ENCODE measurements around the gene IFT43.

The IFT43 gene

DNA sequence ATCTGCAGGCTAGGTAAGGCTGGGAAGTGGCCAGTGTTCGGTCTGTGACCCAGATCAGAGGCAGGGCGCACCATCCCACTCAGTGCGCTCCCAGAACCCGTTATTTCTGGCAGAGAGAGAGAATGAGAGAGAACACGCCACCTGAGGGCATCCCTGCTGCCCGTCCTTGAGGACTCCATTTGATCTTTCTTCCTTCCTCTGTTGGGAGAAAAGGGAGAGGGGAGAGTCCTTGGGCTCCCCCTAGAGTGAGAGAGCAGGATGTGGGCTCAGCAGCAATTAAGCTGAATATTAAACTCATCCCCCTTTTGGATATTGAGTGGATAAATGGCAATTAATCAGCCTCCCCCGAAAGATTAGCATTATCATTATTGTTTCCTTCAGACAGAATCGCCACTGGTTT is 70.6 kb downstream of the IFT43 start:
- no peak overlapping the region for H3K4me3 ChIP-seq (ENCODE audit: low read length)
- TF ChIP-seq ZNF274 (IDR thresholded peaks at IDR 0.05; ENCODE audit: low read depth, low read length): no peak

DNA sequence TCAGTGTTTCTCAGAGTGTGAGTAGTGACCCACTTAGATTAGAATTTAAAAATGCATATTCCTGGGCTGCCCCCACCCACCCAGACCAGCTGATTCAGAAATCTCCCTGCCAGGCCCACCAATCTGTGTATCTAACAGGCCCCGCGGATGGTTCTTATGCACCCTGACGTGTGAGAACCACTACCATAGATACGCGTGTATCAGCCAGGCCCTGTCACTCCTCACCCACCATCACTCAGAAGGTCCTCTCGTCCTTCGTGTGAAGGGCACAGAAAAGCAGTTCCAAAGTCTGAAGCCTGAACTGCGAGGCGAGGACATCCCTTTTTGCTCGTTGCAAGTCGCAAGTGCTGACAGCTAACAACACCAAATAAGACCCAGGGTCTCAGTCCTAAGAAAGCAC is 72.4 kb downstream of the IFT43 start:
- no peak for TF ChIP-seq ZNF274 (IDR thresholded peaks at IDR 0.05; ENCODE audit: low read depth, low read length)
- H3K4me3 ChIP-seq (ENCODE audit: low read length): no peak overlapping the region

DNA sequence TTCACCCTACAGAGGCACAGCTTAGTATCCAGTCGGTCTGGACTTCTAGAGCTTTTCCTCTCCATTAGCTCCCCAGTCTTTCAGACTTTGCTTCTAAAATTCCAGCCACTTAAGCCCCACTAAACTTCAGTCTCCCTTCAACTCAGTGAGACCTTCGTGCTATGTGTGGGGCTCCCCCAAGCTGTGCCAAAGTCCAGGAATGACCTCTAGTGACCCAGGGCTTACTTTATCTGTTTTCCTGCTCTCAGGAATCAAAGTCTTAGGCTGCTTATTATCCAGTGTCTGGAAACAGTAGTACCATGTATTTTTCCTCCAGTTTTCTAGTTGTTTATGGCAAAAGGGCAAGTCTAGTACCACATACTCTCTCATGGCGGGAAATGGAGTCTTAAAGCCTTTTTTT is 77.8 kb downstream of the IFT43 start:
- TF ChIP-seq ZNF274 (IDR thresholded peaks at IDR 0.05; ENCODE audit: low read depth, low read length): no peak
- no peak overlapping the region for H3K4me3 ChIP-seq (ENCODE audit: low read length)

DNA sequence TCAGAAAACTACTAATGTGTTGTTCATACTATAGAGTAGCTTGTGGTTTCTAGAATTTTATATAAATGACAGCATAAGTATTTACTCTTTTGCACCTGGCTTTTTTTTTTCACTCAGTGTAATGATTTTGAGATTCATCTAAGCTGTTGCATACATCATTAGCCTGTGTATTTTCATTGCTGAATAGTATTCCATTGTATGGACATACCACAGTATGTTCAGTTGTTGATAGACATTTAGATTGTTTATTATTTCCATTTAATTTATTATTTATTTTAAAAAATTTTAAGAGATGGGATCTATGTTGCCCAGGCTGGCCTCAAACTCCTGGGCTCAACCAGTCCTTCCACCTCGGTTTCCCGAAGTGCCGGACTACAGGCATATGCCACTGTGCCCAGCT is 80.0 kb downstream of the IFT43 start:
- H3K4me3 ChIP-seq (ENCODE audit: low read length): no peak overlapping the region
- no peak for TF ChIP-seq ZNF274 (IDR thresholded peaks at IDR 0.05; ENCODE audit: low read depth, low read length)

DNA sequence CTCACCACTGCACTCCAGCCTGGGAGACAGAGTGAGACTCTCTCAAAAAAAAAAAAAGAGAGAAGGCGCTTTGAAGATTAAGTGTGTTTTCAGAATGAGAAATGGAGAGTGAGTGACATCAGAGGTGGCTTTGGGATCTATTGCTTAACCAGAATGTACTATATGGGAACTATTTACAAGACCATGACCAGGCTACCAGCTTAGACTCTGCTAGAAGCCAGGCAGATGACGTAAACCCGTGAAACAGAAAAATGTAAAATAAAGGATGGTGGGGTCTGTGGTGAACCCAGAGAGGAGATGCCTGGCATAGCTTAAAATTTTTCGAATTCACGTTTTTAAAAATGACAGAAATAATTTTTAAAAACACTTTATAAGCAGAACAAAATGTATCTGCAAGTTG is 82.0 kb downstream of the IFT43 start:
- no peak overlapping the region for H3K4me3 ChIP-seq (ENCODE audit: low read length)
- no peak for TF ChIP-seq ZNF274 (IDR thresholded peaks at IDR 0.05; ENCODE audit: low read depth, low read length)

DNA sequence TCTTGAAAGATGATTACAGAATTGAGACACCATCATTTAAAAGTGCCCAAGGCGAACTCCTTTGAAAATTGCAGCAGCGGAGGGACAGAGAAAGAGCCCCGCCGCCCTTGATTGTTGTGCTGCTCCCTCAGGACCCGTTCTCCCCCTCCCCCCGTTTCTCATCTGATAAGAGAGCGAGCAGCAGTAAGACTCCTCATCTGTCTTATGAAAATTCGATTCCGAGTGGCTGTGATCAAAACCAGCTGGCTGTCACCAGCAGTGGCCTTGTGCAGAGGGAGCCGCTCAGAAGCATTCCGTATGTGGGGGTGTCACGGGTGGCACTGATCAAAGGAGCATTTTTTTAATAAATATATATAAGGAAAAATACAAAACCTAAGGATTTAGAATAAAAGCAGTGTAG is 88.2 kb downstream of the IFT43 start:
- H3K4me3 ChIP-seq (ENCODE audit: low read length): no peak overlapping the region
- no peak for TF ChIP-seq ZNF274 (IDR thresholded peaks at IDR 0.05; ENCODE audit: low read depth, low read length)

DNA sequence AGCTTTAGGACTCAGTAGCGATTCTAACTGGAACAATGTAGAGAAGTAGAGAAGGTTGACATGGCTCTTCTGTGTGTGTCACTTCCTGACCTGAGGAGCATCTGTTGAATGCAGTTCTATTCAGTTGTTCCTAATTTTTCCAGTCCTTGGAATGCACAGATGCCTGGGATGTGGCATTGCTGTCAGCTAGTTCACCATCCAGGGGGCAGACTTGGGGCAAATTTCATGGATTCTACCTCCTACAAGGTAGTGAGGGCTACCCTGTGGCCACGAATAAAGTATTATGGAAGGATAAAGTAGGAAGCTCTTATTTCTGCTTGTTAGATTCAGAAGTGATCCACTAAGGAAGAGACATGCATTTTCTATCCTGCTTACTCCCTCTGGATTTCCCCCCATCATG is 91.8 kb downstream of the IFT43 start:
- no peak overlapping the region for H3K4me3 ChIP-seq (ENCODE audit: low read length)
- no peak for TF ChIP-seq ZNF274 (IDR thresholded peaks at IDR 0.05; ENCODE audit: low read depth, low read length)

DNA sequence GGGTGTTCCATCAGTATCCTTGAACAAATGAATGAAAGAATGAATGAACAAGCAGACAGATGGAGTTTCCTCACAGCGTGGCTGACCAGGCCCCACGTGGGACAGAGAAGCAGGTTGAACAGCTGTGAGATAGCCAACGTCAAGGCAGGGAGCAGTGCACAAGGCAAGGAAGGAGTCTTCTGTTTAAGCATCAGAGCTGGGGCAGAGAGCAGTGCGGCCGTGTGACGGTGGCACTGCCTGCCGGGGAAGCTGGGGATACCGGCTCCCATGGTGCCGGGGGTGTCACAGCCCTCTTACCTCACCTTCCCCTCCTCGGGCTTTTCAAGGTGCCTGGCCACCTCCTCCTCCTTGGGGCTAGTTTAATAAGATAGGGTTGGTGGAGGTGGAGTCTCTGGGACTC is 92.9 kb downstream of the IFT43 start:
- H3K4me3 ChIP-seq (ENCODE audit: low read length): no peak overlapping the region
- TF ChIP-seq ZNF274 (IDR thresholded peaks at IDR 0.05; ENCODE audit: low read depth, low read length): no peak

DNA sequence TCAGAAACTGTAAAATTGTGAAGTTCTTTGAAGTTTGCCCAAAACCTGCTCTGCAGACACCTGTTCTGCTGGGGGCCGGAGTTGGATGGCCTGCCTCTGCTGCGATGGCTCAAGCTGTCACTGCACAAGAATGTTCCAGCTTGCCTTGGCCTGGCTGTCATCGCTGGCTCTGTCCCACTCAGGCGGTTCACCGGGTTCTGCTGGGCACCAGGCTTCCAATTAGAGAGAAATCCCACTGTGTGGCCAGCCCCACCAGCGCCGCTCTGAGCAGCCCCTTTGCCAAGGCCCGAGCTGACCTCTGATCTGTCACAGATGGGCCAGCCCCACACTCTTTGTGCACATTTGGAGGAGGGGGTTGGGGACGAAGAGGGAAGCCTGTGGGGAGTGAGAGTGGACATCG is 94.5 kb downstream of the IFT43 start:
- no peak for TF ChIP-seq ZNF274 (IDR thresholded peaks at IDR 0.05; ENCODE audit: low read depth, low read length)
- no peak overlapping the region for H3K4me3 ChIP-seq (ENCODE audit: low read length)

DNA sequence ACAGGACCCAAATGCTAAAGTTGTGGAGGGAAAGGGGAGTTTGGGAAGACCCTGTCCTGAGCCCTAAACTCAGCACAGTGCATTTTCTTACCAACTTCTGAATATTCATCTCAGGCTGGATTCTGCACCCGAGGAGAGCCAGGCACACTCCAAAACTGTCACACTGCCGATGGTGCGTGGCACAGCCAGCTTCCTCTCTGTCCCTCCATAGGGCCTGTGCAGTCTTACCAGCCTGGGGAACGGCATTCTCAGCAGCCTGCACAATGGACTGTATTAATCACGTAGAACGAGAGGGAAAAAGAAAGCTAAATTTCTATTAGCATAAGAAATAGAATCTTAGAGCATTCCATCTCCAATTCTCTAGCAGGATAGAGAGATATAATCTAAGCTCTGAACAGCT is 94.9 kb downstream of the IFT43 start:
- TF ChIP-seq ZNF274 (IDR thresholded peaks at IDR 0.05; ENCODE audit: low read depth, low read length): no peak

DNA sequence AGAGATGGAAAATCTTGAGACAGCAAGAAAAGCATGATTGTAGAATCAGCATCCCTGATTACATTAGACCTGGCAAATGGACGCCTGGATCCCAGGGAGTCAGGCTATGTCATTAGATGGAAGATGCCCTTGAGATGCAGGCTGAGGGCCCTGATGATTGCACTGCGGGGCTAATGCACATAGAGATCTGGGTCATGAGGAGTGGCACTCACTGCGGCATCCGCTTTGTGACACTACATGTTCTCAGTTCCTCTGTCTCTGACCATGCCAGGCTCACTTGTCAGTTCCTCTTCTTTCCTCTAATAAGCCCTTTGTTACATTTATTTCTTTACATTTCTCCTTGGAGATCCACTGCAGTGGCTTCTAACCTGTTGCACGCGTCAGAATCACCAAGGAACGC is 96.1 kb downstream of the IFT43 start:
- no peak overlapping the region for H3K4me3 ChIP-seq (ENCODE audit: low read length)
- TF ChIP-seq ZNF274 (IDR thresholded peaks at IDR 0.05; ENCODE audit: low read depth, low read length): no peak

More for the DNA sequence above, 94.9 kb downstream of the IFT43 start:
- no peak overlapping the region for H3K4me3 ChIP-seq (ENCODE audit: low read length)

DNA sequence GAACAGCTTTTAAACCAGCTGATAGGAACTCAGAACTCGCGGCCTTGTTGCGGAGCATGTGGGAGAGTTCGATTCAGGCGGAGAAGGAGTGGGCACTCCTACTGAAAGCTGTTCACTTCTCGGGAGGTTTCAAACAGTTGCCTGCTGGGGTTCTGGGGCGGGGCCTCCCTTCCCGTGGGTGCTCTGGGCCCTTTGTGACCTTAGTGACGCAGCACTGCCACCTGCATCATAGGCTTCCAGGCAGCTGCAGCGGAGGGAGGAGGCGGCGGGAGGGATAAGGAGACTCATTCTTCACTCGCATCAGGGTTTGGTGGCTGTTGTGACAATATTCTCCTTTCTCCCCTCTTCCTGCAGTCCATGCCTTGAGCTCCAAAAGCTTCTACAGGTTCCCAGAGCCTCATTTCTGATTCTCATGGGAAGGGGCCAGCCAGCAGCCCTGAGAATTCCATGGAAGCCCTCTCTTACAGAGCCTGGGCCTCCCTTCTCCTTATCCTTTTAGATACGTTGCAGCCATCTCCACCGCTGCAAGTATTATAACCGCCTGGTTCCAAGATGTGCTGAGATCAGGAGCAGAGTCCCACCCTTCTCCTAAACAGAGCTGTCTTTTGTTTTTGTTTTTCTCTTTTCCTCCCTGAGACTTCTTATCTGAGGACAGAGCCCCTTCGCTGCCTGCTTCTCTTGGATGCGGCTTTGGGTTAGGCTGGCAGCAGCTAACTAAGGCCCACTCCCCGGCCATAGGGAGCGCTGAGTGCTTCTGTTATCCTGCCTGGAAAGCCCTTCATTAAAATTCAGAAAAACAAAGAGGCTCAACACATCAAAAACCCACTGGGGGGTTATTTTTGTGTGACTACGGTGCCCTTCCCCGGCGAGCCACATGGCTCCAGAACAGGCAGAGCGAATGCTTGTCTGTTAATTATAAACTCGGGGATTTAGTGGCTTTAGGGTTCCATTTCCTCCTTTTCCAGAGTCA is 98.5 kb downstream of the IFT43 start:
- no peak for TF ChIP-seq ZNF274 (IDR thresholded peaks at IDR 0.05; ENCODE audit: low read depth, low read length)
- H3K4me3 ChIP-seq (ENCODE audit: low read length): no peak overlapping the region

DNA sequence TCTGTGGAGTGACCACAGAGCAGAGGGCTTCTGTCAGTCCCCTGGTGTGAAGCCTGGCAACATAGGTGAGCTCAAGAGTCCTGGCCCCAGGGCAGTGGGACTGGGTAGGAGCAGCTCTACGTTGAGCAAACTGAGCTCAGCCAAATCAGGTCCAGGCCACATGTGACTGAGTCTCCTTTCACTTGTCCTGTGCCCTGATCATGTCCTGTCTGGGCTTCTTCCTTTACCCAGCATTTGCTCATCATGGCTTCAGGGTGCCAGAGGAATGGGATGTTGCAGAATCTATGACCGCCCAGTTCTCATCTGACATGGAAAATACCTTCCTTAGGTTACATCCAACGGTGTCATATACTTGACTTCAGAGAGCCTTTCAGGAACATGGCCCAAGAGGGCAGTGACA is 99.8 kb downstream of the IFT43 start:
- H3K4me3 ChIP-seq (ENCODE audit: low read length): no peak overlapping the region
- TF ChIP-seq ZNF274 (IDR thresholded peaks at IDR 0.05; ENCODE audit: low read depth, low read length): no peak

DNA sequence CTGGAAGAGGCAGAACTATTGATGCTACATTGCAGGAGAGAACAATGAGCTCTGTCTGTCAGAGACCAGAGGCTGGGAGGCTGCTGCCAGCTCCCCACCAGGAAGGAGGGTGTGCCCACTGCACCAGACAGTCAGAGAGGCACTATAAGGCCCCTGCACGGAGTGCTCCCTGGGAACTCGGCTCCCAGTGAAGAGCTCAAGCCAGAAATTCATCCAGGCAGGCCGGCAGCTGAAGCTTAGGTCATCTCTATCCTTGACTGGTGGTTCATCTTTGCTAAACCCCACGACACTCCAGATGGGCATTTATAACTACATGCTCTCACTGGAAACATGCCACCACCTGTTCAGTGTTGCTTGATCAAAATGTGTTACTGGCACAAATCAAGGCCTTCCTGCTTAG is 101.1 kb downstream of the IFT43 start:
- no peak overlapping the region for H3K4me3 ChIP-seq (ENCODE audit: low read length)
- no peak for TF ChIP-seq ZNF274 (IDR thresholded peaks at IDR 0.05; ENCODE audit: low read depth, low read length)

DNA sequence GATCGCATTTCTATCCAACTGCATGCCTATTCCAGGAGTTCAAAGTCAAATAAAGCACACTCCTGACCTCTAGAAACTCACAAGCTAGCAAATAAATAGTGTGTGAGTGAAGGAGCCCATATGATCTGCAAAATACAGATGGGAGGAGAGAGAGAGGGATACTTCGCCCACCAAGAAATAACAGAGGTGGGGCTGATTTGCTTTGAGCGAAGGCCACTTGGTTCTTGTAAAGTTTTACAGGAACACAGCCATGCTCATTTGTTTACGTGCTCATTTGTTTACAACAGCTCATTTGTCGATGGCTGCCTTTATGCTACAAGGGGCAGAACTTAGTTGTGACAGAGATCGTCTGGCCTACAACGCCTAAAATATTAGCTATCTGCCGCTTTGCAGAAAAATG is 102.8 kb downstream of the IFT43 start:
- H3K4me3 ChIP-seq (ENCODE audit: low read length): no peak overlapping the region
- TF ChIP-seq ZNF274 (IDR thresholded peaks at IDR 0.05; ENCODE audit: low read depth, low read length): no peak
